ENCODE measurements around the gene BTBD16.

The BTBD16 gene

DNA sequence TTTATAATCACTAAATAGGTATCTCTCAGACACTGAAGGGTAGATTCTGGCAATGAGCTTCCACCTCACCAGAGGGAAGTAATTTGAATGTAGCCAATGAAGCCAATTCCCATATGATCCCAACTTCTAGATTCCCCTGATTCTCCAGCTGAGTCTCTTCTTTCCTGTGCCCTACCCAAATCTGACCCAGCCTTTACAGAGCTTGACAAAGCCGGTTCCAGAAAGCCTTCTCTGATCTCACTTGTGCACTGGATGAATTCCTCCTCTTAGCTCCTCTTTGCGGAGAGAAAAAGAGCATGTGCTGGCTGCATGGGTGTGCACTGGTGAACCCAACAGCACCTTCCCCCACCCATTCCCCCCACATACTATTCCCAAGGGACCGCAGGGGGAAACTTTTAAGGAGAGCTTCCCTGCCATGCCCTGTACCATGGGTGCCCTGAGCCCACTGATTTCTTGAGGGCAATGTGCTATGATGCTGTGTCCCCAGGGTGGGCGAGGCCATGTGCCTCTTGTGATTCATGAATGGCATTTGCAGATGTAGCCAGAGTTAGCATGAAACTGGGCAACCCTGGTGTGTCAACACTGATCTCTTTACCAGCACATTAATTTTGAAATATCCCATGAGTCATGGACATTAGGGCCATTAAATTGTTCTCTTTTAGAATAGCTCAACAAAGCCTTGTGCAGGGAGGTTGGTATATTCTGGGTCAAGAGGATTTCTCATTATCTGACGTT, 53.0 kb downstream of the BTBD16 start:
- DNase-seq, result no peak

DNA sequence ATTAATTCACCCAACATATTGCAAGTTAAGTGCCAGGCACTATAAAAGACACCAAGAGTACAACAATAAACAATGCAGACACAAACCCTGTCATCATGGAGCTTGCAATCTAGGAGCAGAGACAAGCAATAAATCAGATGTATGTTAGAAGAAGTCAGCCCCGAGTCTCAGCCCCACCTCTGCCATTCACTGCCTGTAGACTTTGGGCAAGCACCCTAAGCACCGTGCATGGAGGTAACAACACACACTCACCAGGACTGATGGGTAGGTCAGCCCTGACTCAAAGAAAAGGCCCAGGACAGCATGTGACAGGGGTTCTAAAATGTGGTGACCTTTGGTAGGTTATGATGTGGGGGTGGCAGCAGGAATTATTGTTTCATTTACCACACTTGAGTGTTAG, 54.1 kb downstream of the BTBD16 start:
- no peak for DNase-seq

DNA sequence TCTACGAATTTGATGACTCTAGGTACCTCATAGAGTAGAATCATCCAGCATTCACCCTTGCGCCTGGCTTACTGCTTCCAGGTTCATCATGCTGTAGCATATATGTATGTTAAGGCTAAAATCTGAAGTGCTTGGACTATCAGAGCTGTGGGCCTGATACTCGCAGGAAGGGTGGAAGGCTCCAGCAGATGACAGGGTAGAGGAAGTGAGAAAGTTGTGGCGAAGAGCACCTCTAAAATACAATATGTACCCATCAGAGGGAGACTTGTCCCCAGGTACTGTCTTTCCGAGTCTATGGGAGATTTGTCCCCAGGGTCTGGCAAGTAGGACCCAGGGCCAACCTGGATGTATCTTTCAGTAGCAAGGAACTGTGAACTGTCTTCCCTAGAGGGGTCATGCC, 55.3 kb downstream of the BTBD16 start:
- DNase-seq, result no peak

DNA sequence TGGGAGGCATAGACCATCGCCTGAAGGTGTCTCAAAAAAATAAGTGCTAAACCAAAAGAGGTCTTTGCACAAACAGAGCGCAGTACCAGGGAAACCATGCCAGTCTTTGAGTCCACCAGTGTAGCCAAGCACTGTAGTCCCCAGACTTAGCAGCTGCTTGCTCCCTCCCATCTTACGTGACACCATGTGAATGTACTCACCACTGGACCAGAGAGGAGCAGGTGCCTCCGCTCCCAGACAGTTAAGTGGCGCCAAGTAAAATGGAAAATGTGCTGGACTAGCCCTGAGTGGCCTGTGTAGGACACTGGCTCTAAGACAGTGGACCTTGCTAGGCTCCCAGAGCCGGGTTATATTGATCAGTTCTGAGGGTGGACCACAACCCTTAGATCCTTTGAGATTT, 55.7 kb downstream of the BTBD16 start:
- no peak for DNase-seq

DNA sequence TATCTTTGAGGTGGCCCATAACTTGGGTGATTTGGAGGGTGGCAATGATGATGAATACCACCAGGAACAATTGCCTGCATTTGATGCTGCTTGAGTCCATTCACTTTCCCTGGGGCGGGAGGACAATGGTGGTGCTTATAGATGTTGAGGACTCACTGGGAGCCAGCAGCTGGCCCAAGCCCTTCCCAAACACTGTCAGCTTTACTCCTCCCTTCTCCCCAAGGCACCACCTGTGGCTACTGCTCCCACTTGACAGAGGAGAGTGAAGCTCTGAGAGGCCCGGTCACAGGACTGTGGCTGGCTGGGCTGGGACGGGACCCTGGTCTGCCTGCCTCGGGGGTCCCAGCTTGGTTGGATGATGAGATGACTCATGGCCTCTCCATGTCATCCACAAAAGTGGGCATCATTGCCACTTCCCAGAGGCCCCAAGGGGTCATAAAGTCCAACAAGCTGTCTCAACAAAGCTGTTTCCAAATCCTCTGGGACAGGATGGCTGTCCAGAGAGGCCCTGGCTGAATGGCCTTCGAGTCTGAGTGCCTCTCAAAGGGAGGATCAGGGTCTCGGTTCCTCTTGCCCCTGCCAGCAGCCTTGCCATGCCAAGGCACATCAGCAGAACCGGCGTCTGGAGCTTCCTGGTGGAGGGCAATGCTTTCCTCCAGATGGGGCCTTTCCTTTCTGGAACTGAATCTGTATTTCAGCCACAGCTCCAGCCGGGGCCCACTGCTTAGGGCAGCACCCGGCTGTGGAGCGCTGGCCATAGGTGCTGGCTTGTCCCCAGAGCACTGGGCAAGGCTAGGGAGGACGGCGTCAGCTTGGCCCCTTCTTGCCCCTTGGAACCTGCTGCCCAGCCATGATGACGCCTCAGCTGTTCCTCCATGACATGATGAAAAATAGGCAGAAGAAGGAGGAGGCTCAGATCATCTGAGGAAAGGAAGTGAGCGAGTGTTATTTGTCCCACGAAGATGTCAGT, 56.4 kb downstream of the BTBD16 start:
- DNase-seq, result no peak

DNA sequence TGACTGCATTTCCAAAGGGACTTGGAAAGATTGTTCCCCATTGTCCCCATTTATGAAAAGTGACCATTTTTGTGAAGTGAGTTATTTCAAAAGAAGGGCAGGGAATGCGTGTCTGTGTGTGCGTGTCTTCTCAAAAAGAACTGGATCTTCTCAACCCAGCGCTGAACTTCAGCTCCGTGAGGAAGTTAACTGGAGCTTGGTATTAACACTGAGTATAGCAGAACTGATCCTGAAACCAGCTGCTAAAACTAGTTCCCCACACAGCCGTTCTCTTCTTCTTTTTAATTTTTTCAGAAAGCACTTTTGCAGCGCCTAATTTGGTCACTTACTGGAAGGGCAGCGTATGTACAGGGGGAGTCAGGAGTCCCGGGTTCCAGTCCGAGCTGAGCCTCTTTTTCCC, 57.6 kb downstream of the BTBD16 start:
- no peak for DNase-seq

DNA sequence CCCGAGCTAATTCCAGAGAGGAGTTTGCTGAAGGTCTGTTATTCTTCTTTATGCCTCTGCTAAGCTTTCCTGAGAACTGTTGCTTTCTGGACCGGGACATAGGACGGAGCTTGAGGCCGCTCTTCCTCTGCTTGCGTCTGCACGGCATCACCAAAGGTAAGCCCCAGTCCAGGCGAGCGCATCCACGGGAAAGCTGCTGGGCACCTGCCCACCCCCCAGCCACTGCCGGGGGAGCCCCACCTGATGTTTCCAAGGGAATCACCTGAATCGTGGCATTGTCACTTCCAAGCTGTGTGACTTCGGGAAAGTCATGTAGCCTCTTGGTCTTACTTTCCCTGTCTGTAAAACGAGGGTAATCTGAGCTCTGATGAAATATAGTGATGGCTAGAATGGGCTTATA, 58.3 kb downstream of the BTBD16 start:
- no peak for DNase-seq

DNA sequence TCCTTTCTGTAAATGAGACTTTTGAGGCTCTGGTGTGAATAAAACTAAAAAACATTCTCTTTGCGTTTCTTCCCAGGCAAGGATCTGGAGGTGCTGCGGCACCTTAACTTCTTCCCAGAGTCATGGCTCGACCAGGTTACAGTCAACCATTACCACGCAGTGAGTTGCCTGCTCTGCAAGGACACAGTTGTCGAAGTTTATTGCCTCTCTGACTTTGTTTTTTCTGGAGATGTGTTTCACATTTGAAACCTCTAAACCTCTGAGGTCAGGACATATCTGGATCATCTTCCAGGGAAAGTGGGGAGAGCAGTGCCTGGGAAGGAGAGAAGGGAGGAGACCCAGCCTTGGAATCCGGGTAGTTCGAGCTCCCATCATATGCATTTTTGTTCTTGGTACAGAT, 60.0 kb downstream of the BTBD16 start:
- DNase-seq, result no peak

DNA sequence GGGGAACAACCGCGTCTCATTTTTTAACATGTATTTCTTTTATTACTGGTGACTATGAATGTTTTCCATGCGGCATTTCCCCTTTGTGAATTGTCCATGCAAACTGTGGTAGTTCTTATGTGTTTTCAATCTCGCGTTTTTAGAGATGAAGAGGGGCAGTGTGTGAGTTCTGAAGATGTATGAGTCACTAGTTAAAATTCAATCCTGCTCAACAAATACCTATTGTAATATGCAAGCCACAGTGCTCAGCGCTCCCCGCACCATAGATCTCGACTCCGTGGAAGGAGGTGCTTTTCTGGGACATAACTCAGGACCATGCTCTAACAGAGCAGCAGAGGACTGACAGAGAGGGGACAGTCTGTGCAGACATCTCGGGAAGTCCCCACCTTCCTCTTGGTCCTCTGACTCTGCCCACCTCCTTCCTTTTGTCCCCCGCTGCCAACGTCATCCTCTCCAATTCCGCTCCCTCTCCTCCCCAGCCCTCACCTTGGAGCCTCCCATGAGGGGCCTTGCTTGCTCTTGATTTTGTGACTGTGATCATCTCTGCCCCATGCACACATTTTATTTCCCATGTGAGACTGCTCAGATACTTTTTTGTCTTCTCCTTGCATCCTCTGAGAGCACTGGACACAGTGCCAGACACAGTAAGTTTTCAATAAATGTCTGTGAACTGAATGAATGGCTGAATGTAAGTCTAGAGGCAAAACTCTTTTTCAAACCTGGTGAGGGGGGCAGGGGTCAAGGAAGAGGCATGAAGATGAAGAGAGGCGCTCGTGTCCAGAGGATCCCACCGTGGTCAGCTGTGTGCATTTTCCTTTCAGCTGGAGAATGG, 60.7 kb downstream of the BTBD16 start:
- DNase-seq, result no peak

DNA sequence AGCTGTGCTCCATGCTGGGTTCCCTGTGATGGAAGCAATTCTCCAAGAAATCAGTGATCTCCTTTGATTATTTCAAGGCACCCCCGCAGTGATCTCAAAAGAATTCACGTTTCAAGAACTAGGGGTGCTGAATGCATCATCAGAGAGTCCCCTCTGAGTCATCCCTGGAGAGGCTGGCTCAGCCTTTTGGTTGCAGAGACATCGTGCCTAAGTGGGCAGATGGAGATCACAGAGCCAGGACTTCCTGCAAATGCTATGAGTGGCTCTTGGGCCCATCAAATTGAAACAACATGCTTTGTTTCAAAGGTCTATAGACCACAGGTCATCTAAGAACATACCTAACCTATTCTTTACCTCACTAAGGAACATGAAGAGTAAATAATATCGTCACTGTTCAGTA, 61.9 kb downstream of the BTBD16 start:
- no peak for DNase-seq

DNA sequence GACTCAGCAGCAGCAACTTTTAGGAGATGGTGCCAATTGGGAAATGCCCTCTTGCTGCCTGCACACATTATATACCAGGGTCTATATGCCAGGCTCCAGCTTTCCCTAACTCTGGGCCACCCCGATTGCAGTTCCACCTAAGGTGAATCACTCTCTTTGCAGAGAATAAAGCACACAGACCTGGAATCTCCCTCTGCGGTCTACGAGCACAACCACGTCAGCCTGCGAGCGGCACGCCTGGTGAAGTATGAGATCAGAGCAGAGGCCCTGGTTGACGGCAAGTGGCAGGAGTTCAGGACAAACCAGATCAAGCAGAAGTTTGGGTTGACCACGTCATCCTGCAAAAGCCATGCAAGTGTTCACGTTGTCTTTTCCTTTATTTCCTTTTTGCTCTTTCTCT, 65.2 kb downstream of the BTBD16 start:
- no peak for DNase-seq

DNA sequence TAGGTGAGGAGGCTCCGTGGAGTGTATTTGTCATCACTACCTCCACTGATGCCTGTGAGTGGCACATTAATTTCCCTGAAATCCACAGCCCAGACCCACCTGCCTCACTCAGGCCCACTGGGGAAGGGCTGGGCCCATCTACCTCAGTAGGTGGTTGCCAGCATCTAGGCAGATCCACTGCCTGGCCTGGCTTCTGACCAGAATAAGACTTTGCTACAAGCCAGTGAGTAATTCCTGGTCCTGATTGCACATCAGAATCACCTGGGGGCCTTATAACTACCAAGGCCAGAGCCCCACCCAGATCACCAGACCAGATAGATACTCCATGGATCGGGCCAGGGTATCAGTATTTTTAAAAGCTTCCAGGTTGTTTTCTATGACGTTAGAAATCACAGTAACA, 65.9 kb downstream of the BTBD16 start:
- no peak for DNase-seq

DNA sequence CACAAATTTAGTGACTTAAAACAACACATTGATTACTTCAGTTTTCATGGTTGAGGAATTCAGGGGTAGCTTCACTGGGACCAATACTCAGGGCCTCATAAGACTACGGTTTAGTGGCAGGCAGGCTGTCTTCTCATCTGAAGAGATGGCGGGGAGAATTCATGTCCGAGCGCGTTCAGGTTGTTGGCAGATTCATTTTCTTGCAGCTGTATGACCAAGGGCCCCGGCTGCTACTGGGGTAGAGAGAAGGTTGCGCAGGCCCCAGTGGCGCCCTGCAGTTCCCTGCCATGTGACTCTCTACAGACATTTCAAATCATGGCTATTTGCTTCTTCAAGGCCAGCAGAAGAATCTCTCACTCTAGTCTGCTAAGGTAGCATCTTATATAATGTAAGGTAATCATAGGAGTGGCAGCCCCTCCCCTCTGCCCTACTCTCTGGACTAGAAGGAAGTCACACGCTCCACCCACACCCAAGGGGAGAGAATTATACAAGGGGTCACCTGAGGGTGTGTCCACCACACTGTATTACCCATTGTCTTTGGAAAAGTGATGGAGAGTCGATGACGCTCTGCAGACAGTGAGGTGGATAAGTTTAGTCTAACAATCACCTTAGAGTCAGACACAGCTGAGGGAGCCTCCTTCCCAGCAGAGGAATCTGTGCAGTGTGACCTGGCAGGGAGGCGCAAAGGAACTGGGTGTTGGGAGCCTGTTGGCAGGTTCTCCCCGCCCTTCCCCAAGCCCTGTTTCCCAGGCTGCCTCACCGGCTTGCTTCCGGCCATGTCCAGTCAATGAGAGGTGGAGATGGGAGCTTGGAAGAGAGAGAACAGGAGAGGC, 67.7 kb downstream of the BTBD16 start:
- DNase-seq, result no peak

DNA sequence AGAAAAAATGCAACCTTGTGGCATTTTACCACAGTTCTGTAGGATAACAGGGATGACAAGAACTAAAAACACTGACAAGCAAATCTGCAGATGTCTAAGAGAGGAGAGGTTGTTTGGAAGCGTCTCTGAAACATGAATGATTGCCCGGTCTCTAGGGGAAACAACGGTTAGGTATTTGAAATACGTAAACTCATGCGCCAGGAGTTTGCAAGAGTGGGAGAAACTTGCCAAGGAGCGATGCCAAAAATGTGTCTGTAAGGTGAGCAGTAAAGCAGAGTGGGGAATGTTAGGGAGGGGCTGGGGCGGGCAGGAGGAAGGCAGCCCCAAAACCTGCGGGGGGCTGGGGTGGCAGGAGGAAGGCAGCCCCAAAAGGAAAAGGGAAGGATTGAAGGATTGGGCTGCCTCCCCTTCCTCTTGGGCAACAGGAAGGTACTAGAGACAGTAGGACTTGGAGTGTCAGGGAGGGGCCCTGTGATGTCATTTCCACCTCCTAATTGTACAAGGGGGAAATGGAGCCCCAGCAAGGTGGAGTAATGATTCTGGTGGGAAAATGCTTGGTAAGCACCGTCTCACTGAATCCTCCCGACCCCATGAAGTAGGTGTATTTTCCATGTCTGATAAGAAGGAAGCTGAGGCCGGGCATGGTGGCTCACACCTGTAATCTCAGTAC, 70.2 kb downstream of the BTBD16 start:
- no peak for DNase-seq

DNA sequence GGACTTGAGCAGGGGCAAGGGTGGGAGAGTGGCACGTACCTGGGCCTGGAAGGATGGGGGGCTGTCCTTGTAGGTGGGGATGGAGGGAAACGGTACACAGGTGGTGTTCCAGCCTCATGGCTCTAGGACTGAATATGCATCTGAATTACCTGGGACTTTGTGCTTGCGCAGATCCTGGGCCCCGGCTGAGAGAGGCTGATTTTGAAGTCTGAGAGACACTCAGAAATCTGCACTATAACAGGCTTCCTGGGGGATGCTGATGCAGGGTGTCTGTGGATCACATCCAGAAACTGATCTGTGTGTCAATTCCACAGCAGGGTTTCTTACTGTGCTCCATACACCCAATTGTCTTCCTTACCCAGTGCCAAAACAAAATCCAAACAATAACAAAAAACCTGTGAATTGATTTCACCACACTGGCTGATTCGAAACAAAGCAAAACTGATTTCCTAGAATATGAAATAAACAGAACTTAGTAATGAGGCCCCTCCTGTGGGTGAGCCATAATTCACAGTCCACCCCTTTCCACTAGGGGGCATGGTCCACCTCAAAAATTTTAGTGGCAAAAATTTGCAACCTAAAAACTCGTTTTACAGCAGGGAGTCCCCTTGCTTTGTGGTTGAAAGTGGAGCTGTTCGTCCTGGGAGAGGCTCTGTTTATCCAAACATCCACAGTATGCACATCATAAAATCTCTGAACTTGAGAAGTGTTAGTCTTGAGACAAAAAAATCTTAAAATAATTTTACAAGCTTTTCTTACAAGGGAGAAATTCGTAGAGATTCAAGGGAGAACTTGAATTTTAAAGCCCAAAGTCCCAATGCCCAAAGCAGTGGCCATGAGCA, 71.4 kb downstream of the BTBD16 start:
- peak; percentile 61 for DNase-seq

DNA sequence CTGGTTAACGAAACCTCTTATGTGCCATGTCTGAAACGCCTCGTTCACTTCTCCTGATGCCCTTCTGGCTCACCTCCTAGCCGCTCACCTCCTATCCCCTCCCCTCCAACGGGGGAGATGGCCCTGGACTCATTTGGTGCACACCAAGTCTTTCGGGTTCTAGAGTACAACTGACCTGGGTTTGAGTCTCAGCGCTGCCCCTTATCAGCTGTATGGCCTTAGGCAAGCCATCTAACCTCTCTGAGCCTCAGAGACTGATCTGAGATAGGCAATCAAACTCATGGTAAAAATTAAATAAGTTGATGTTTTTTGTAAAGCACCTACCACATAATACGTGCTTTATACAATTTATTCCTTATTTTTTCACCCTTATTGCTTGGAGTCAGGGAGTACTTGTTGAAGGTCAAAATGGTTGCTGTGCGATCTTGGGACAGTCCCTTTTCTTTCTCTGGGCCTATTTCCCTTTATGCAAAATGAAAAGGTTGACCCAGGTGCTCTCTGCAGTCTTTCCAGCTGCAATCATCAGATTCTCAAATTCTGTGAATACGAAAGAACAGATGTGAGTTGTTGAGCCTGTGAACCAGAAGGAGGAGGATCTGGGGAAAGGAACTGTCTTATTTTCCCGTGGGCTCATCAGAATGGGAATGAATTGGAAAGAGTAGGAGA, 72.2 kb downstream of the BTBD16 start:
- DNase-seq, result no peak

DNA sequence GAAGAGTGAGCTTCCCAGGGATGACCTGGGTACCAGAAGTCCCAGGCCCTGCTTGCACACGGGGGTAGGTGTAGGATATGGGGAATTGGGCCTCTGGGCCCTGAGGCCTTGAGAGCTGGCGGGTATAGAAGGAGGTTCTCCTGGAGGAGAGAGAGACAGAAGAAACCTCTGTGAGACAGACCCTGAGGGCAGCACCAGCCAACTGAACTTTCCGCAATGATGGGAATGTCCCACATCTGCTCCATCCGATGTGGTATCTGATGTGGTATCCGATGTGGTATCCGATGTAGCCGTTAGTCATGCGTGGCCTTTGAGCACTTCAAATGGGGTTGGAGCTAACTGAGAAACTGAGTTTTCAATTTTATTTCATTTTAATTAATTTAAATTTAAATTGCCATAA, 72.8 kb downstream of the BTBD16 start:
- no peak for DNase-seq

DNA sequence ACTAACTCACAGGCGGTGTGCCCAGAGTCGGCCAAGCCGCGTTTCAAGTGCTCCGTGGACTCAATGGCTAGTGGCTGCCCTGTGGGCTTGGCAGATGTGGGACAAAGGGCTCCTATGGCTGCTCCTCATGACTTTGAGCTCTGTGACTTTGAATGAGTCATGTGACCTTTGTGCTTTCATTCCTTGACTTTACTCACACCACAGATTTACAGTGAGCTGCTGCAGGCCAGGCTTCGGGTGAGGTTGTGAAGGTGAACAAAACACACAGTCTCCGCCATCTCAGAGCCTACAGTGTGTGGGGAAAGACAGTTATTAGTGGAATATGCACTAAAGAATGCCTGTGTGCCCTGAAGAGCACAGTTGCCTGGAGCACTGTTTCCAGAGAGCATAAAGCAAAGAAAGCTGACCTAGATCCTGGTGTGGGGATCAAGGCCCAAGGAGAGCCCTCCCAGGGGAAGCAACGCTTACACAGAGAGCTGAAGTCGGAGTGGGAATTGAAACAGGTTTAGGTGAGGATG, 73.7 kb downstream of the BTBD16 start:
- DNase-seq, result no peak

DNA sequence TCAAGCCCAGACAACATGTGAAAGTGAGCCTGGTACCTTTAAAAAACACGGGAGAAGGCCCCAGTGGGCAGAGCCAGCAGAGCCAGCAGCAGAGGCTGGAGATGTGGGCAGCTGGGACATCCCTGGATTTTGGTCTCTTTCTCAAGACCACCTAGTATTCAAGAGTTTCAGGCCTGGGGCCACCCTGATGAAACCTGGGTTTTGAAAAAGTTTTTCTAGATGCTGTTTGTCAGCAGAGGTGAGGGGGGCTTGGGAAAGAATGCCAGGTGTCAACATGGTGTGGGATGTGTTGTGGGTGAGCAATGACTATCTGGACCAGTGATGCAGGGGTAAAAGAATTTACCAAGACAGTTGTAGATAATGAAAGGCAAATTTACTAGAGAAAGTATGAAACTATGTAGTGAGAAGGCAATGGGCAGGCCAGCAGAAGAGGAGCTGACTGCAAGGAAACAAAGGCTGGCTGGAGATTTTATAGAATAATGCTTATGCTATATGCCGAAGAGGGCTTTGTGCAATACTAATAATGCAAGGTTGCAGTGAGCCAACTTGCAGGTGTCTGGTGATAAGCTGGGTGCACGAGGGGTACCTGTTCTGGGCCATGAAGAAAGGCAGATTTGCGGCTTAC, 75.3 kb downstream of the BTBD16 start:
- DNase-seq, result no peak
